HepG2 (cell line): ENCODE data around the gene TMUB1. TPM values are rescaled to one million over a fixed set of nuclear protein-coding genes. Genes with fewer than 3 reads are reported as not detected.

ENCODE experiments used
- ATAC-seq: fragments of 200-7000 bp; cut with Tn5 transposase; 3 replicates; pipeline ENCODE4 v1.9.1; 2020; ENCODE audit warnings: mild to moderate bottlenecking, moderate library complexity
- BruUV-seq: library from RNA; stranded (reverse); fragments of 400-500 nt; replicated peaks from 2 replicates; lab custom pipeline; 2021; lab: Mats Ljungman, UMichigan
- CTCF ChIA-PET: fragments of 300-600 bp; formaldehyde crosslinking; extraction: SDS; loops from one replicate; lab custom pipeline; 2021; ENCODE audit warnings: low total read pairs, inconsistent platforms, low intra/inter-chr PET ratio; lab: Yijun Ruan, JAX
- POLR2A ChIA-PET: fragments of 350-600 bp; sonication (Branson Sonifier 250); formaldehyde crosslinking; loops from one replicate; lab custom pipeline; 2020; ENCODE audit warnings: antibody characterized with exemption, inconsistent platforms; lab: Yijun Ruan, JAX
- DNase-seq: peaks from one replicate; pipeline ENCODE4 v3.0.0-alpha.2; 2015; ENCODE audit warnings: low spot score
- FAIRE-seq: peaks from 3 replicates; lab custom pipeline; 2011; peaks lifted over from hg19 to GRCh38; lab: Jason Lieb, UNC
- H2AFZ ChIP-seq: one replicate; pipeline ENCODE4 v1.6.1; 2011; ENCODE audit warnings: low read length, inconsistent platforms
- H3K27ac ChIP-seq: fragments of 300-600 bp; 3 replicates; pipeline ENCODE4 v1.8.0; 2011; ENCODE audit warnings: mixed run types, mild to moderate bottlenecking, mixed read lengths, low read length, inconsistent platforms; ENCODE audit not compliant: insufficient read depth; ENCODE audit errors: extremely low read length
- H3K27me3 ChIP-seq, 2 experiments: fragments of 200-600 bp in 1 of 2; 2 replicates in 1 of 2; 3 replicates in 1 of 2; pipeline versions ENCODE4 v1.6.0 to v1.8.0; 2011; ENCODE audit warnings: low read length in 2 of 2, mild to moderate bottlenecking in 2 of 2, moderate library complexity in 2 of 2, inconsistent platforms in 1 of 2; ENCODE audit not compliant: insufficient read depth in 2 of 2, control insufficient read depth in 1 of 2
- H3K36me3 ChIP-seq, 2 experiments: fragments of 200-600 bp in 1 of 2; replicated peaks in 1 of 2; 2 replicates in 1 of 2; 3 replicates in 1 of 2; pipeline versions ENCODE4 v1.5.1 to v1.8.0; 2011; ENCODE audit warnings: low read length in 2 of 2, inconsistent platforms in 1 of 2; ENCODE audit not compliant: insufficient read depth in 2 of 2, control insufficient read depth in 1 of 2
- H3K4me1 ChIP-seq: 2 replicates; pipeline ENCODE4 v1.5.1; 2012; ENCODE audit warnings: low read length, inconsistent platforms; ENCODE audit not compliant: insufficient read depth
- H3K4me2 ChIP-seq: 2 replicates; pipeline ENCODE4 v1.6.0; 2011; ENCODE audit warnings: low read depth, low read length, inconsistent platforms
- H3K4me3 ChIP-seq, 3 experiments: fragments of 200-600 bp in 1 of 3; sonication (generic), shearing (Covaris generic) in 1 of 3; replicated peaks in 1 of 3; 2 replicates each; pipeline ENCODE4 v1.5.1; 2011 to 2016; ENCODE audit warnings: low read length in 3 of 3, inconsistent platforms in 2 of 3, low read depth in 2 of 3, mild to moderate bottlenecking in 2 of 3, control low read depth in 1 of 3, mixed read lengths in 1 of 3; ENCODE audit not compliant: insufficient read depth in 1 of 3
- H3K79me2 ChIP-seq: one replicate; pipeline ENCODE4 v1.6.1; 2011; ENCODE audit warnings: low read length, inconsistent platforms; ENCODE audit not compliant: insufficient read depth
- H3K9ac ChIP-seq: 2 replicates; pipeline ENCODE4 v1.6.0; 2011; ENCODE audit warnings: mild to moderate bottlenecking, low read depth, low read length, inconsistent platforms; ENCODE audit not compliant: insufficient read depth
- H3K9me3 ChIP-seq: 2 replicates; pipeline ENCODE4 v1.5.1; 2012; ENCODE audit warnings: mild to moderate bottlenecking, low read length
- H4K20me1 ChIP-seq: 2 replicates; pipeline ENCODE4 v1.6.0; 2011; ENCODE audit warnings: inconsistent platforms, mild to moderate bottlenecking, low read length, moderate library complexity; ENCODE audit not compliant: insufficient read depth
- HDAC2 ChIP-seq: sonication (generic); formaldehyde crosslinking; IDR thresholded peaks from 2 replicates; pipeline ENCODE4 v1.4.0; 2020; ENCODE audit warnings: missing genetic modification reagents
- PAWR ChIP-seq: sonication (generic); formaldehyde crosslinking; IDR thresholded peaks from 2 replicates; pipeline ENCODE4 v1.4.0; 2020; ENCODE audit warnings: missing genetic modification reagents, mild to moderate bottlenecking, borderline replicate concordance
- PREB ChIP-seq: sonication (generic); formaldehyde crosslinking; IDR thresholded peaks from 2 replicates; pipeline ENCODE4 v1.4.0; 2020; ENCODE audit warnings: missing genetic modification reagents
- SKIL ChIP-seq: sonication (generic); formaldehyde crosslinking; IDR thresholded peaks from 2 replicates; pipeline ENCODE4 v1.8.0; 2022; ENCODE audit warnings: missing genetic modification reagents, mild to moderate bottlenecking, moderate library complexity, borderline replicate concordance
- TP53 ChIP-seq: sonication (generic); formaldehyde crosslinking; conservative IDR thresholded peaks from 2 replicates; pipeline ENCODE4 v1.4.0; 2020; ENCODE audit warnings: missing genetic modification reagents
- YEATS4 ChIP-seq: sonication (generic); formaldehyde crosslinking; IDR thresholded peaks from 2 replicates; pipeline ENCODE4 v1.4.0; 2020; ENCODE audit warnings: missing genetic modification reagents, borderline replicate concordance
- ZNF12 ChIP-seq: sonication (generic); formaldehyde crosslinking; IDR thresholded peaks from 2 replicates; pipeline ENCODE4 v1.5.0; 2020; ENCODE audit warnings: missing genetic modification reagents
- ZNF343 ChIP-seq: sonication (generic); formaldehyde crosslinking; IDR thresholded peaks from 2 replicates; pipeline ENCODE4 v1.4.0; 2020; ENCODE audit warnings: mild to moderate bottlenecking, missing genetic modification reagents
- WGBS: methylation state at CpG from one replicate; pipeline ENCODE4 v1.1.6; 2017; ENCODE audit warnings: low lambda C conversion rate; 5-methylcytosine and 5-hydroxymethylcytosine counted together
- in situ Hi-C: cut with HindIII; loops from 2 replicates; pipeline ENCODE4 v1.10.0; 2017; ENCODE audit warnings: low pct_unique_long_range_greater_than_20kb; ENCODE audit not compliant: extremely low pct_ligation_motif_present
- intact Hi-C: fragments of 100-400 bp; cut with micrococcal nuclease; formaldehyde crosslinking; loops from one replicate; pipeline ENCODE4 v1.10.0; 2022; ENCODE audit not compliant: unreplicated experiment
- polyA plus RNA-seq, 8 experiments: library from polyadenylated mRNA; depleted of rRNA in 3 of 8; stranded (reverse) in 7 of 8; unstranded in 1 of 8; fragments of >200 nt; fragmentation: Illumina TruSeq in 4 of 8; extraction: Trizol in 4 of 8; gene quantifications; 2 replicates each; pipeline versions ENCODE4 v1.2.1 to v1.2.3, GENCODE V29; 2011 to 2016; ENCODE audit warnings: low read depth in 4 of 8, missing spikeins in 1 of 8, mixed read lengths in 1 of 8; ENCODE audit not compliant: insufficient read depth in 1 of 8
- total RNA-seq, 5 experiments: library from RNA; depleted of rRNA; stranded (reverse); fragments of >200 nt; fragmentation: Illumina TruSeq; extraction: Trizol; gene quantifications; 2 replicates each; pipeline ENCODE4 v1.2.3, GENCODE V29; 2016; ENCODE audit warnings: low read depth in 1 of 5

TMUB1 gene
- total and polyA plus RNA-seq, 2 of the 13 experiments (the other 11 are each of a cell fraction or from before 2014, with no cell fraction given) = 44.8 to 51.6 TPM

DNA sequence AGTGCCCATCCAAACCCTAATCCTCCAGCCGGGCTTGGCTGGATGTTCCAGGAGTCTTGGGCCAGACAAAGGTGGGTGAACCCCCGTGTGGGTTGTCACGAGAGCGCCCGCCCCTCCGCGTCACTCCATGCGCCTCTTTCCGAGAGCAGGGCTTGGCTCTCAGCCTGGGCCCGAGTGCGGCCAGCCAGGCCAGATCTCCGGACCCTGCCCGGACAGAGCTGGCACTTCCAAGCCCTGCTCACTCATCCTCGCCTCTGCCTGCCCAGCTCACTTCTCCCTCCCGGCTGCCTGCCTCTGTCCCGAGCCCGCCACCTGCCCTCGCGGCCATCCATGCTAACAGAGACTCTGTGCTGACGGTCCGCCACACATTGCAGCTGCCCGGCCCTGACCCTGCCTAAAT, 37.6 kb upstream of the TMUB1 start:
- no peak overlapping the region for H2AFZ ChIP-seq
- ChIA-PET CTCF (no interaction called here), POLR2A (no interaction called here)
- no peak for TF ChIP-seq HDAC2
- TF ChIP-seq TP53 (CRISPR knock-in tag) = no peak
- no peak for TF ChIP-seq PREB (CRISPR knock-in tag)
- no peak for TF ChIP-seq PAWR
- TF ChIP-seq ZNF343 (CRISPR knock-in tag) = no peak
- no peak for TF ChIP-seq SKIL (CRISPR knock-in tag)
- TF ChIP-seq YEATS4 (CRISPR knock-in tag) = no peak
- no peak for TF ChIP-seq ZNF12
- no peaks in the 10 kb centered on the region for H3K27me3 ChIP-seq
- H3K4me2 ChIP-seq = no peak overlapping the region
- FAIRE-seq (no peak), DNase-seq (no peak), ATAC-seq (no peak)
- H3K79me2 ChIP-seq = peaks cover 3% of the 10 kb centered on the region
- H3K27ac ChIP-seq = no peak overlapping the region
- no peak overlapping the region for H3K9ac ChIP-seq
- WGBS = 98% methylated on average over 22 of the region's 22 CpGs
- H3K9me3 ChIP-seq = no peaks in the 10 kb centered on the region
- no peaks in the 10 kb centered on the region for H3K4me1 ChIP-seq
- intact Hi-C loops (no loop called here), in situ Hi-C loops (loop anchor here (10.0 kb wide), 1 partner anchor 184 kb away; no protein-coding TSS in a partner anchor)
- peaks cover 21 to 60% of the 10 kb centered on the region in 2 experiments; a peak in 4 of 5 replicates for H3K36me3 ChIP-seq
- no peak overlapping the region for H3K4me3 ChIP-seq
- peaks cover 11% of the 10 kb centered on the region; the same call in 1 of the 2 replicates for H4K20me1 ChIP-seq
- BruUV-seq = no TSS peak
